Measurements from ENCODE around the gene CLEC2D.

The CLEC2D gene

GRCh38 chr12:9626821-9627220, 42.7 kb upstream of the CLEC2D start:
- TF ChIP-seq, protein P1, sequence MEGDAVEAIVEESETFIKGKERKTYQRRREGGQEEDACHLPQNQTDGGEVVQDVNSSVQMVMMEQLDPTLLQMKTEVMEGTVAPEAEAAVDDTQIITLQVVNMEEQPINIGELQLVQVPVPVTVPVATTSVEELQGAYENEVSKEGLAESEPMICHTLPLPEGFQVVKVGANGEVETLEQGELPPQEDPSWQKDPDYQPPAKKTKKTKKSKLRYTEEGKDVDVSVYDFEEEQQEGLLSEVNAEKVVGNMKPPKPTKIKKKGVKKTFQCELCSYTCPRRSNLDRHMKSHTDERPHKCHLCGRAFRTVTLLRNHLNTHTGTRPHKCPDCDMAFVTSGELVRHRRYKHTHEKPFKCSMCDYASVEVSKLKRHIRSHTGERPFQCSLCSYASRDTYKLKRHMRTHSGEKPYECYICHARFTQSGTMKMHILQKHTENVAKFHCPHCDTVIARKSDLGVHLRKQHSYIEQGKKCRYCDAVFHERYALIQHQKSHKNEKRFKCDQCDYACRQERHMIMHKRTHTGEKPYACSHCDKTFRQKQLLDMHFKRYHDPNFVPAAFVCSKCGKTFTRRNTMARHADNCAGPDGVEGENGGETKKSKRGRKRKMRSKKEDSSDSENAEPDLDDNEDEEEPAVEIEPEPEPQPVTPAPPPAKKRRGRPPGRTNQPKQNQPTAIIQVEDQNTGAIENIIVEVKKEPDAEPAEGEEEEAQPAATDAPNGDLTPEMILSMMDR (IDR thresholded peaks at IDR 0.05; ENCODE audit: low read length) = no peak
- no peak for TF ChIP-seq EZH2 (IDR thresholded peaks at IDR 0.05; ENCODE audit: borderline replicate concordance, low read length)
- H3K36me3 ChIP-seq (ENCODE audit: insufficient read depth, low read length) = peaks cover 4% of the 10 kb centered on the region; the same call in 1 of the 2 replicates
- H3K79me2 ChIP-seq (ENCODE audit: insufficient read depth, low read length) = no peaks in the 10 kb centered on the region
- H3K9ac ChIP-seq (ENCODE audit: low read length) = no peak overlapping the region
- H3K4me1 ChIP-seq (ENCODE audit: insufficient read depth, low read length, severe bottlenecking) = no peaks in the 10 kb centered on the region
- no peak overlapping the region for H3K4me2 ChIP-seq (ENCODE audit: low read length)
- H3F3A ChIP-seq (ENCODE audit: insufficient read depth, low read length) = no peaks in the 10 kb centered on the region
- no peaks in the 10 kb centered on the region; the same call in 1 of the 2 replicates for H3K27me3 ChIP-seq (ENCODE audit: insufficient read depth, low read length)
- H4K20me1 ChIP-seq (ENCODE audit: insufficient read depth, low read length) = no peaks in the 10 kb centered on the region
- H3K9me3 ChIP-seq (ENCODE audit: low read length) = no peaks in the 10 kb centered on the region
- no peak overlapping the region for H2AFZ ChIP-seq (ENCODE audit: low read length)
- H3K27ac ChIP-seq (ENCODE audit: low read depth, low read length, poor library complexity, severe bottlenecking) = no peak overlapping the region
- no peak overlapping the region for H3K4me3 ChIP-seq (ENCODE audit: low read depth, low read length, poor library complexity, severe bottlenecking)
- no peaks in the 10 kb centered on the region for H3K9me2 ChIP-seq (ENCODE audit: low read depth, low read length)

DNA sequence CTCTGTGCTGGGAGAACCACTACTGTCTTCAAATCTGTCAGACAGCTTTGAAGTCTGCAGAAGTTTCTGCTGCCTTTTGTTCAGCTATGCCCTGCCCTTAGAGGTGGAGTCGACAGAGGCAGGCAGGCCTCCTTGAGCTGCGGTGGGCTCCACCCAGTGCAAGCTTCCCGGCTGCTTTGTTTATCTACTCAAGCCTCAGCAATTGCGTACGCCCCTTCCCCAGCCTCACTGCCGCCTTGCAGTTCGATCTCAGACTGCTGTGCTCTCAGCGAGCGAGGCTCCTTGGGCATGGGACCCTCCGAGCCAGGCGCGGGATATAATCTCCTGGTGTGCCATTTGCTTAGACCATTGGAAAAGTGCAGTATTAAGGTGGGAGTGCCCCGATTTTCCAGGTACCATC, 36.7 kb upstream of the CLEC2D start:
- Histone ChIP-seq H3K27ac (ENCODE audit: low read depth, low read length, poor library complexity, severe bottlenecking) (no peak overlapping the region), H4K20me1 (ENCODE audit: insufficient read depth, low read length) (no peaks in the 10 kb centered on the region), H3K4me3 (ENCODE audit: low read depth, low read length, poor library complexity, severe bottlenecking) (no peak overlapping the region), H3K9me2 (ENCODE audit: low read depth, low read length) (no peaks in the 10 kb centered on the region), H3K36me3 (ENCODE audit: insufficient read depth, low read length) (peaks cover 10% of the 10 kb centered on the region; the same call in 1 of the 2 replicates), H3K9me3 (ENCODE audit: low read length) (no peaks in the 10 kb centered on the region), H3F3A (ENCODE audit: insufficient read depth, low read length) (no peaks in the 10 kb centered on the region), H3K9ac (ENCODE audit: low read length) (no peak overlapping the region), H3K4me2 (ENCODE audit: low read length) (no peak overlapping the region), H3K27me3 (ENCODE audit: insufficient read depth, low read length) (no peaks in the 10 kb centered on the region), H3K79me2 (ENCODE audit: insufficient read depth, low read length) (no peaks in the 10 kb centered on the region), H2AFZ (ENCODE audit: low read length) (no peak overlapping the region), H3K4me1 (ENCODE audit: insufficient read depth, low read length, severe bottlenecking) (peaks cover 20% of the 10 kb centered on the region)
- no peak for TF ChIP-seq EZH2 (IDR thresholded peaks at IDR 0.05; ENCODE audit: borderline replicate concordance, low read length)
- TF ChIP-seq, protein P1 (IDR thresholded peaks at IDR 0.05; ENCODE audit: low read length) = no peak

DNA sequence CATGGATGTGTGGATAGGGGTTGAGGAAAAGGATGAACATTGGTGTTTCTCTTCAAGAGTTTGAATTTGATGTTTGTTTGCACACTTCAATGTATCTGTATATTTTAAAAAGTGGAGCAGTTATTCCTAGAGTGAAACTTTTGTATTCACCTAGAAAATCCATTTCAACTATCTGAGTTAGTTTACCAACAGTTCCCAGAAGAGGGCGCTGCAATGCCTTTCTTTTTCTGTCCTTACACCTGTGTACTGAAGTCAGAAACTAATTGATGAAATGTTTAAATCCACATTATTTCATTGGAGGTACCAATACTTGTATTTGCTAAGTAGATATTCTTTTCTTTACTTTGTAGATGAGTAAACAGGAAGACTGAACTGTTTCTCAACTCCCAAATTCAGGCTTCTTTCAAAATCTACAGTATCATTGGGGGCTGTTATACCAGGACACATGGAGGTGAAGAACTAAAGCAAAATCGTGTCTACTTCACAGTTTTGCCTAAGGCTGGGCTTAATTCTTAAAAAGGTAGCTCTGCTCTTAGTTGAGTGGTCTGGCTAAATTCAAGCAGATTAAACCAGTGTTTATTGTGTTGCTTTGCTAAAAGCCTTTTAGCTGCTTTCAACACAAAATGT, 35.2 kb upstream of the CLEC2D start:
- Histone ChIP-seq H2AFZ (ENCODE audit: low read length) (no peak overlapping the region), H3K4me1 (ENCODE audit: insufficient read depth, low read length, severe bottlenecking) (peaks cover 20% of the 10 kb centered on the region), H3K36me3 (ENCODE audit: insufficient read depth, low read length) (peaks cover 11% of the 10 kb centered on the region; the same call in 1 of the 2 replicates), H3K27me3 (ENCODE audit: insufficient read depth, low read length) (no peaks in the 10 kb centered on the region), H3K27ac (ENCODE audit: low read depth, low read length, poor library complexity, severe bottlenecking) (no peak overlapping the region), H3K9me3 (ENCODE audit: low read length) (peaks cover under 1% of the 10 kb centered on the region; the same call in 1 of the 2 replicates), H3K9ac (ENCODE audit: low read length) (no peak overlapping the region), H4K20me1 (ENCODE audit: insufficient read depth, low read length) (no peaks in the 10 kb centered on the region), H3K9me2 (ENCODE audit: low read depth, low read length) (no peaks in the 10 kb centered on the region), H3K79me2 (ENCODE audit: insufficient read depth, low read length) (no peaks in the 10 kb centered on the region), H3K4me3 (ENCODE audit: low read depth, low read length, poor library complexity, severe bottlenecking) (no peak overlapping the region), H3K4me2 (ENCODE audit: low read length) (no peak overlapping the region; the same call in 1 of the 2 replicates), H3F3A (ENCODE audit: insufficient read depth, low read length) (no peaks in the 10 kb centered on the region)
- TF ChIP-seq, protein P1 (IDR thresholded peaks at IDR 0.05; ENCODE audit: low read length) = peak; percentile 85
- no peak for TF ChIP-seq EZH2 (IDR thresholded peaks at IDR 0.05; ENCODE audit: borderline replicate concordance, low read length)
